Subcutaneous abdominal adipose tissue (tissue), 5 donors: ENCODE results near the gene NARF.
"Not testable (repeated sequence)": the region's sequence is repeated elsewhere in the genome, so short reads cannot be mapped to it uniquely, and the experiment has no call there.

Source experiments
- H3K27ac ChIP-seq: one replicate; pipeline ENCODE4 v1.7.0; 2013; ENCODE audit warnings: low read depth, mild to moderate bottlenecking, inconsistent platforms, low read length, moderate library complexity
- H3K27me3 ChIP-seq, 5 donors: one replicate each; pipeline ENCODE4 v1.7.0; 2013; ENCODE audit warnings: low read length in 5 of 5, inconsistent platforms in 1 of 5; ENCODE audit not compliant: control insufficient read depth in 5 of 5, insufficient read depth in 4 of 5
- H3K36me3 ChIP-seq, 5 donors: one replicate each; pipeline ENCODE4 v1.7.0; 2013; ENCODE audit warnings: low read length in 5 of 5; ENCODE audit not compliant: control insufficient read depth in 5 of 5, insufficient read depth in 5 of 5
- H3K4me1 ChIP-seq, 5 donors: one replicate each; pipeline ENCODE4 v1.7.0; 2013; ENCODE audit warnings: low read length in 5 of 5, mild to moderate bottlenecking in 3 of 5, moderate library complexity in 1 of 5; ENCODE audit not compliant: control insufficient read depth in 5 of 5, insufficient read depth in 5 of 5
- H3K4me3 ChIP-seq, 5 donors: one replicate each; pipeline ENCODE4 v1.7.0; 2013; ENCODE audit warnings: low read length in 5 of 5, low read depth in 1 of 5
- H3K9ac ChIP-seq, 5 donors: one replicate each; pipeline ENCODE4 v1.7.0; 2013; ENCODE audit warnings: low read length in 5 of 5, mild to moderate bottlenecking in 4 of 5, moderate library complexity in 3 of 5
- H3K9me3 ChIP-seq, 5 donors: one replicate each; pipeline ENCODE4 v1.7.0; 2013; ENCODE audit warnings: low read length in 5 of 5; ENCODE audit not compliant: control insufficient read depth in 5 of 5
- donor health status: healthy.
- donor health status: healthy.
- donor health status: healthy.
- donor health status: healthy.
- donor health status: healthy.

NARF gene

DNA sequence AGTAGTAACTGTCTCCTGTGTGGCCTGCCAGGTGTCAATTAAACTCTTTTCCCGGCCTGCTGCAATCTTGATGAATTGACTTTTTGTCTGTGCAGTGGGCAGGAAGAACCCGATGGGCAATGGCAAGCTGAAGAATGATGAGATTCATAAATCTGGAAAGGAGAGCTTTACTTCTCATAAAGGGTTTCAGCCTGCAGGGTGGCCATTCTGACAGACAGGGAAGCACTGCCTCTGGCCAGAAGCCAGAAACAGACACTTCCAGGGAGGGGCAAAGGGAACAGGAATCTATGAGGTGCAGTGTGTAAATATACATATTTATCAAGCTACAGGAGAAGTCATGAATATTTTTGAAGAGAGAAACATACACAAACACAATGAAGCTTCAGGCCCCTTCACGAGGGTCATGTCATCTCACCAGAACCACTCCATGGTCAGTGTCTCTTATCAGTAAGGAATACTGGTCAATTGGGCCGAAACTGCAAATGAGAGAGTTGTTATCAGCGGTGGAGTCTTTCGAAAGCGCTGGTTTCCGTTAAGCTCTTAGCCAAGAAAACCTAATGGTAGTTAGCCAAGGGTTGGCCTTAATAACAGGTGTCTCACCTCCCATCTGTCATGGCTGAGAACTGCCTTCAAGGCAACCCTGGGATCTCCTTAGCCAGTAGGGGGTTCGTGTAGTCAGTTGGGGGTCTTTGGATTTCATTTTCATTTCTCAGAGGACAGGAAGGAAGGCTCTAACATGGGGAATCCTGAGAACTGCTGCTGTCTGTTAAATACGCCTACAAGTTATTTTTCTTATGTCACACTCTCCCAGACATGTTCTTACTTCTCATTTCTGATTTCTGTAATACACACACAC, 1.2 kb upstream of the NARF start:
- H3K27ac ChIP-seq, result peak overlapping the region; percentile 99
- peaks cover 0 to 23% (median 12%) of the 10 kb centered on the region in 5 donors for H3K36me3 ChIP-seq
- H3K4me1 ChIP-seq, result peaks cover 3 to 27% (median 20%) of the 10 kb centered on the region in 5 donors
- no peaks in the 10 kb centered on the region for H3K27me3 ChIP-seq
- peak overlapping the region in 4 of 5 donors; percentile 88 to 99 (median 97) for H3K9ac ChIP-seq
- no peaks in the 10 kb centered on the region for H3K9me3 ChIP-seq
- peak overlapping the region; percentile 57 to 93 (median 87) for H3K4me3 ChIP-seq

- Histone ChIP-seq H3K9me3 (no peaks in the 10 kb centered on the region), H3K27ac (peak overlapping the region; percentile 99)
These were observed 687 bp upstream of the NARF start for GRCh38 chr17:82457929-82458178.

DNA sequence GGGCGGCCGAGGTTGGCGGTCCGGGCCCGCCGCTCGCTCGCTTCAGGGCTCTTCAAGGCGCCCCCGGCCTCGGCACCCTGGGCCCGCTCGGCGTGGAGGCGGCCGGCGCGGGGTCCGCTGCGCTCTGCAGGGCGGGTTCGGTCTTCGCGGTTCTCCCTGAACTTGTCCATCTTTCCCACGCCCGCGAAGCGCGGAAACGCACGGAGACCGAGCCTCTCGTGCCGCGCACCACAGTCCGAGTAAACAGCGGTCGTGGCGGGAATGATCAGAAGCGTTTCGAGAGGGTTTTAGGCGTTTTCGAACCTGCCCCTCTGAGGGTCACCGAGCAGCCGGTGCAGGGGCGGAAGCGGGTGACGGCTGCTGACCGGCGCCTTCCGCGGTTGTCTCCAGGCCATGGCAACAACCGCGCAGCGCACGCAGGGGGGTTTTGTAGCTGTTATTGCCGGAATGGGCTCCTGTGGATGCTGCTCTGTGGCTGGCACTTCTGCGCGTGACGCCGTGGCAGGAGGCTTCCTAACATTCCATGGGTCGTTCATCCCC, 414 bp downstream of the NARF start:
- Histone ChIP-seq H3K9ac (peak overlapping the region; percentile 38 to 96 (median 76)), H3K36me3 (peaks cover 0 to 39% (median 28%) of the 10 kb centered on the region in 5 donors), H3K9me3 (no peaks in the 10 kb centered on the region), H3K4me1 (peaks cover 3 to 31% (median 26%) of the 10 kb centered on the region in 5 donors), H3K4me3 (peak overlapping the region; percentile 76 to 93 (median 87)), H3K27me3 (no peaks in the 10 kb centered on the region), H3K27ac (peak overlapping the region; percentile 99)

More at GRCh38 chr17:82457929-82458178, 687 bp upstream of the NARF start:
- Histone ChIP-seq H3K27me3 (no peaks in the 10 kb centered on the region), H3K9ac (peak overlapping the region in 4 of 5 donors; percentile 88 to 99 (median 97)), H3K36me3 (peaks cover 0 to 28% (median 18%) of the 10 kb centered on the region in 5 donors), H3K4me3 (peak overlapping the region; percentile 57 to 93 (median 87)), H3K4me1 (peaks cover 3 to 27% (median 20%) of the 10 kb centered on the region in 5 donors)

DNA sequence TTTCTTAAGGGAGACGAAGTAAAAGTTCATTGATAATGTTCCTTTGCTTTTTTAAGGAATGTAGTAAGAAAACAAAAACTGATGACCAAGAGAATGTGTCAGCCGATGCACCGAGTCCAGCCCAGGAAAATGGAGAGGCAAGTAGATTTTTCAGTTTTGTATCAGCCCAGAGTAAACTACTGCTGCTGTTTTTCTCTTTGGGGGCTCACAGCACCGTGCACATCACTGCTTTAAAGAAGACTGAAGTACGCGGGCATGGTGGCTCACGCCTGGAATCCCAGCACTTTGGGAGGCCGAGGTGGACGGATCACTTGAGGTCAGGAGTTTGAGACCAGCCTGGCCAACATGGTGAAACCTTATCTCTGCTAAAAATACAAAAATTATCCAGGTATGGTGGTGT, 1.4 kb downstream of the NARF start:
- H3K9ac ChIP-seq, H3K4me3 ChIP-seq, H3K27ac ChIP-seq, H3K9me3 ChIP-seq, H3K27me3 ChIP-seq: not testable (repeated sequence)
- peaks cover 0 to 49% (median 38%) of the 10 kb centered on the region in 5 donors for H3K36me3 ChIP-seq
- peaks cover 5 to 35% (median 27%) of the 10 kb centered on the region in 5 donors for H3K4me1 ChIP-seq

GRCh38 chr17:82461827-82462524, 3.4 kb downstream of the NARF start:
- no peak overlapping the region for H3K9ac ChIP-seq
- H3K4me3 ChIP-seq, result no peak overlapping the region
- no peak overlapping the region for H3K27ac ChIP-seq
- peaks cover 5 to 34% (median 25%) of the 10 kb centered on the region in 5 donors for H3K4me1 ChIP-seq
- H3K27me3 ChIP-seq, result no peaks in the 10 kb centered on the region
- H3K36me3 ChIP-seq, result peaks cover 3 to 70% (median 52%) of the 10 kb centered on the region in 5 donors
- no peaks in the 10 kb centered on the region for H3K9me3 ChIP-seq

- no peaks in the 10 kb centered on the region for H3K27me3 ChIP-seq
These were observed 4.8 kb downstream of the NARF start for GRCh38 chr17:82463391-82463790.

DNA sequence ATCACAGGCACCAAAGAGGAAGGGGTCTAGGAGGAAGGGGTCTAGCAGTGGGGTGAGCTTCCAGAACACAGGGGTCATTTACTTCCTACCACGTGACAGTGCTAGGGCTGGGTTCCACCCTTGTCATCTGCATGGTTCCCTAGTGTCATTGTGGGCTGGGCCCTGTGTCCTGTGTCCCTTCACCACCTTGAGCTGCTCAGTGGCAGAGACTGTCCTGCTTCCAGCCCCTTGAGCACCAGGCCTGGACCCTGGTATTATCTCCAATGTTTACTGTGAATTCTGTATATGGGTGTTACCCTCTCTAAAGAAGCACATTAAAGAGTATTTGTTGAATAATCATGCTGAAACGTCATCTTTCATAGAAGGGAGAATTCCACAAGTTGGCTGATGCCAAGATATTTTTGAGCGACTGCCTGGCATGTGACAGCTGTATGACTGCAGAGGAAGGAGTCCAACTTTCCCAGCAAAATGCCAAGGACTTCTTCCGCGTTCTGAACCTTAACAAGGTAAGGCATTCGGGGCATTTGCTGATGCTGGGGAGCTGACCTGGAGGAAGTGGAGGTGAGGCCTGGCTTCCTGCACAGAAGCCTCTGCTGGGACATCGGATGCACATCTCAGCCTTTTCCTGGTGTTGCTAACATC, 5.5 kb downstream of the NARF start:
- H3K36me3 ChIP-seq, result peaks cover 8 to 86% (median 61%) of the 10 kb centered on the region in 5 donors
- H3K4me3 ChIP-seq, result no peak overlapping the region
- H3K9ac ChIP-seq, result no peak overlapping the region
- peaks cover 2 to 23% (median 15%) of the 10 kb centered on the region in 5 donors for H3K4me1 ChIP-seq
- H3K9me3 ChIP-seq, result no peaks in the 10 kb centered on the region
- H3K27ac ChIP-seq, result peak overlapping the region; percentile 44
- no peaks in the 10 kb centered on the region for H3K27me3 ChIP-seq

More at GRCh38 chr17:82463391-82463790, 4.8 kb downstream of the NARF start:
- Histone ChIP-seq H3K9ac (no peak overlapping the region), H3K4me1 (peaks cover 2 to 25% (median 18%) of the 10 kb centered on the region in 5 donors), H3K9me3 (no peaks in the 10 kb centered on the region), H3K36me3 (peaks cover 3 to 80% (median 55%) of the 10 kb centered on the region in 5 donors), H3K4me3 (no peak overlapping the region), H3K27ac (peak overlapping the region; percentile 44)

GRCh38 chr17:82464567-82464929, 6.0 kb downstream of the NARF start:
- peaks cover 2 to 18% (median 10%) of the 10 kb centered on the region in 5 donors for H3K4me1 ChIP-seq
- H3K9me3 ChIP-seq, result no peaks in the 10 kb centered on the region
- peaks cover 8 to 91% (median 65%) of the 10 kb centered on the region in 5 donors for H3K36me3 ChIP-seq
- no peak overlapping the region for H3K4me3 ChIP-seq
- no peak overlapping the region for H3K9ac ChIP-seq
- H3K27me3 ChIP-seq, result no peaks in the 10 kb centered on the region
- H3K27ac ChIP-seq, result no peak overlapping the region

DNA sequence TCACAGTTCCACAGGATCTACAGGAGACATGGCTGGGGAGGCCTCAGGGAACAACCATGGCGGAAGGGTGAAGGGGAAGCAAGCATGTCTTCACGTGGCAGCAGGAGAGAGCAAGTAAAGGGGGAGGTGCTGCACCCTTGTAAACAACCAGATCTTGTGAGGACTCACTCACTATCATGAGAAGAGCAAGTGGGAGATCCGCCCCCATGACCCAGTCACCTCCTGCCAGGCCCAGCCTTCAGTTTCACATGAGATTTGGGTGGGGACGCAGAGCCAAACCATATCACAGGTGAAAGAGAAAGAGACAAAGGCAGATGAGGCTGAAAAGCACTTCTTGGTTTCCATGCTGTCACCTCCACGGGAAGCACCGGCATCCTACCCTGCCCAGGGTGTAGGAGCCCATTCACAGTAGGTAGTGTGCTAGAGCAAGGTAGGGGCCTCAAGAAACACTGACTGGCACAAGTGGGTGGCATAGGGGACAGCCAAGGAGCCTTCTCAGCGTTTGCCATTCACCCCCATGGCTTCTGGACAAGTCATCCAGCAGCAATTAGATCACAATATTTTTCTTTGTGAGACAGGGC, 6.6 kb downstream of the NARF start:
- peaks cover 8 to 92% (median 67%) of the 10 kb centered on the region in 5 donors for H3K36me3 ChIP-seq
- no peak overlapping the region for H3K9ac ChIP-seq
- H3K9me3 ChIP-seq, result no peaks in the 10 kb centered on the region
- H3K4me3 ChIP-seq, result no peak overlapping the region
- H3K27me3 ChIP-seq, result no peaks in the 10 kb centered on the region
- H3K27ac ChIP-seq, result no peak overlapping the region
- H3K4me1 ChIP-seq, result peaks cover 2 to 15% (median 6%) of the 10 kb centered on the region in 5 donors
